CD14-positive monocyte (primary cell): ENCODE measurements around the gene NTM. TPM values are rescaled to one million over a fixed set of nuclear protein-coding genes. Genes with fewer than 3 reads are reported as not detected.

ENCODE experiments used
- DNase-seq, 3 donors: peaks; one replicate each; pipeline ENCODE4 v3.0.0-alpha.2; 2011 to 2022
- H2AFZ ChIP-seq: 2 replicates; pipeline ENCODE4 v1.6.0; 2012; ENCODE audit warnings: mild to moderate bottlenecking, low read depth, low read length, inconsistent platforms; ENCODE audit not compliant: insufficient read depth, poor library complexity, severe bottlenecking
- H3K27ac ChIP-seq, 2 donors: 1 replicate in 1 of 2; 2 replicates in 1 of 2; pipeline ENCODE4 v1.5.1; 2012 to 2013; ENCODE audit warnings: low read length in 2 of 2, control low read depth in 1 of 2, inconsistent platforms in 1 of 2, low read depth in 1 of 2, mild to moderate bottlenecking in 1 of 2
- H3K27me3 ChIP-seq, 2 donors: one replicate each; pipeline versions ENCODE4 v1.6.0 to v1.6.1; 2011 to 2013; ENCODE audit warnings: low read length in 2 of 2; ENCODE audit not compliant: control insufficient read depth in 2 of 2, insufficient read depth in 2 of 2
- H3K36me3 ChIP-seq, 2 donors: replicated peaks in 1 of 2; 1 replicate in 1 of 2; 2 replicates in 1 of 2; pipeline versions ENCODE4 v1.5.1 to v1.6.1; 2012 to 2013; ENCODE audit warnings: low read length in 2 of 2, control low read depth in 1 of 2, inconsistent platforms in 1 of 2, mild to moderate bottlenecking in 1 of 2; ENCODE audit not compliant: insufficient read depth in 2 of 2, control insufficient read depth in 1 of 2
- H3K4me1 ChIP-seq, 2 donors: 1 replicate in 1 of 2; 2 replicates in 1 of 2; pipeline versions ENCODE4 v1.5.1 to v1.6.1; 2012 to 2013; ENCODE audit warnings: low read length in 2 of 2, control low read depth in 1 of 2, inconsistent platforms in 1 of 2, mild to moderate bottlenecking in 1 of 2, moderate library complexity in 1 of 2; ENCODE audit not compliant: insufficient read depth in 2 of 2, control insufficient read depth in 1 of 2
- H3K4me2 ChIP-seq: replicated peaks from 2 replicates; pipeline ENCODE3; 2012; ENCODE audit warnings: low read length, moderate library complexity, mild to moderate bottlenecking; ENCODE audit not compliant: poor library complexity, severe bottlenecking; ENCODE audit errors: extremely low read depth
- H3K4me3 ChIP-seq, 3 experiments: fragments of 200-600 bp in 1 of 3; sonication (generic) in 1 of 3; replicated peaks in 1 of 3; 1 replicate in 2 of 3; 2 replicates in 1 of 3; pipeline ENCODE4 v1.5.1; 2011 to 2013; ENCODE audit warnings: low read length in 3 of 3, mild to moderate bottlenecking in 3 of 3, control low read depth in 2 of 3, low read depth in 2 of 3, inconsistent platforms in 1 of 3, moderate library complexity in 1 of 3
- H3K79me2 ChIP-seq: 2 replicates; pipeline ENCODE4 v1.6.0; 2012; ENCODE audit warnings: mild to moderate bottlenecking, control low read depth, inconsistent platforms, low read length, moderate library complexity; ENCODE audit not compliant: insufficient read depth
- H3K9ac ChIP-seq: 2 replicates; pipeline ENCODE4 v1.6.0; 2017; ENCODE audit warnings: low read length, mild to moderate bottlenecking; ENCODE audit not compliant: insufficient read depth, poor library complexity, severe bottlenecking
- H3K9me3 ChIP-seq, 2 donors: replicated peaks in 1 of 2; 1 replicate in 1 of 2; 2 replicates in 1 of 2; pipeline versions ENCODE4 v1.5.1 to v1.6.1; 2012 to 2013; ENCODE audit warnings: low read length in 2 of 2, control low read depth in 1 of 2; ENCODE audit not compliant: control insufficient read depth in 1 of 2, insufficient read depth in 1 of 2
- H4K20me1 ChIP-seq: 2 replicates; pipeline ENCODE4 v1.6.0; 2012; ENCODE audit warnings: mild to moderate bottlenecking, low read length, control low read depth, moderate library complexity; ENCODE audit not compliant: insufficient read depth
- H3K27ac Mint-ChIP-seq, 7 donors: one replicate each; pipeline ENCODE4 v1.8.0; 2020; ENCODE audit warnings: mild to moderate bottlenecking in 7 of 7, mixed read lengths in 7 of 7, moderate library complexity in 6 of 7, inconsistent platforms in 2 of 7
- H3K27me3 Mint-ChIP-seq, 3 donors: one replicate each; pipeline ENCODE4 v1.8.0; 2021 to 2022; ENCODE audit warnings: low read depth in 3 of 3, mild to moderate bottlenecking in 3 of 3, mixed read lengths in 3 of 3, moderate library complexity in 3 of 3, inconsistent platforms in 1 of 3
- H3K36me3 Mint-ChIP-seq, 2 donors: one replicate each; pipeline ENCODE4 v1.8.0; 2020; ENCODE audit warnings: mixed read lengths in 2 of 2, inconsistent platforms in 1 of 2, mild to moderate bottlenecking in 1 of 2
- H3K4me1 Mint-ChIP-seq: one replicate; pipeline ENCODE4 v1.8.0; 2020; ENCODE audit warnings: mild to moderate bottlenecking, mixed read lengths
- H3K4me3 Mint-ChIP-seq, 2 donors: one replicate each; pipeline ENCODE4 v1.8.0; 2020; ENCODE audit warnings: mild to moderate bottlenecking in 2 of 2, mixed read lengths in 2 of 2, moderate library complexity in 1 of 2
- H3K9me3 Mint-ChIP-seq, 7 donors: one replicate each; pipeline ENCODE4 v1.8.0; 2020 to 2022; ENCODE audit warnings: mixed read lengths in 7 of 7, mild to moderate bottlenecking in 6 of 7, moderate library complexity in 6 of 7, inconsistent platforms in 2 of 7
- CTCF ChIP-seq: fragments of 200-600 bp; IDR thresholded peaks from one replicate; pipeline ENCODE4 v1.8.0; 2022; ENCODE audit warnings: antibody characterized with exemption, mild to moderate bottlenecking
- WGBS: methylation state at CpG from one replicate; pipeline ENCODE4 v1.1.5; 2013; ENCODE audit warnings: missing lambda C conversion rate; ENCODE audit not compliant: insufficient coverage; 5-methylcytosine and 5-hydroxymethylcytosine counted together
- intact Hi-C, 2 donors: fragments of 100-400 bp; cut with micrococcal nuclease; formaldehyde crosslinking; loops; one replicate each; pipeline versions ENCODE4 v1.15.0 to v1.15.1; 2023
- polyA plus RNA-seq, 3 donors: library from polyadenylated mRNA; depleted of rRNA in 1 of 3; unstranded in 2 of 3; stranded (reverse) in 1 of 3; fragments of 300-500 nt in 2 of 3; fragments of >200 nt in 1 of 3; fragmentation: Illumina TruSeq in 2 of 3; gene quantifications; 1 replicate in 2 of 3; 2 replicates in 1 of 3; pipeline ENCODE4 v1.2.3, GENCODE V29; 2012 to 2021

Gene NTM
- polyA plus RNA-seq, 3 donors: not detected

GRCh38 chr11:131583938-131584337 is 213.5 kb downstream of the NTM start:
- no peak overlapping the region for H3K4me2 ChIP-seq
- H3K9ac ChIP-seq: no peak overlapping the region
- H2AFZ ChIP-seq: no peak overlapping the region
- H3K27me3 Mint-ChIP-seq: peaks cover 1 to 13% (median 10%) of the 10 kb centered on the region in 3 donors
- 43% methylated on average over 5 of the region's 6 CpGs for WGBS
- no peaks in the 10 kb centered on the region for H3K36me3 ChIP-seq
- no peaks in the 10 kb centered on the region for H3K36me3 Mint-ChIP-seq
- H3K27ac Mint-ChIP-seq: no peak overlapping the region
- peaks cover 0 to 4% (median 0%) of the 10 kb centered on the region in 7 donors for H3K9me3 Mint-ChIP-seq
- H3K27me3 ChIP-seq: no peaks in the 10 kb centered on the region
- H3K9me3 ChIP-seq: no peaks in the 10 kb centered on the region
- H3K4me1 Mint-ChIP-seq: no peaks in the 10 kb centered on the region
- H4K20me1 ChIP-seq: no peaks in the 10 kb centered on the region
- H3K4me1 ChIP-seq: no peaks in the 10 kb centered on the region
- H3K79me2 ChIP-seq: no peaks in the 10 kb centered on the region
- no peak for TF ChIP-seq CTCF
- H3K4me3 Mint-ChIP-seq: no peak overlapping the region
- DNase-seq: no peak
- no peak overlapping the region for H3K4me3 ChIP-seq
- no peak overlapping the region for H3K27ac ChIP-seq
- intact Hi-C loops: no loop called here

- H3K4me3 ChIP-seq: no peak overlapping the region
- no peaks in the 10 kb centered on the region for H3K9me3 ChIP-seq
- no peak overlapping the region for H3K27ac ChIP-seq
- H3K27me3 ChIP-seq: no peaks in the 10 kb centered on the region
- no peak for DNase-seq
- no peak overlapping the region for H3K4me3 Mint-ChIP-seq
- H4K20me1 ChIP-seq: no peaks in the 10 kb centered on the region
- peaks cover 0 to 4% (median 0%) of the 10 kb centered on the region in 7 donors for H3K9me3 Mint-ChIP-seq
- TF ChIP-seq CTCF: no peak
- no peaks in the 10 kb centered on the region for H3K79me2 ChIP-seq
- H3K9ac ChIP-seq: no peak overlapping the region
- H3K27me3 Mint-ChIP-seq: peaks cover 2 to 12% (median 10%) of the 10 kb centered on the region in 3 donors
- no peaks in the 10 kb centered on the region for H3K4me1 ChIP-seq
- H3K36me3 Mint-ChIP-seq: no peaks in the 10 kb centered on the region
- intact Hi-C loops: no loop called here
- H2AFZ ChIP-seq: no peak overlapping the region
- 42% methylated on average over 15 of the region's 24 CpGs for WGBS
- no peak overlapping the region for H3K4me2 ChIP-seq
- no peak overlapping the region for H3K27ac Mint-ChIP-seq
- no peaks in the 10 kb centered on the region for H3K36me3 ChIP-seq
- no peaks in the 10 kb centered on the region for H3K4me1 Mint-ChIP-seq
Measured at GRCh38 chr11:131584785-131585592, 214.6 kb downstream of the NTM start.
